Adrenal gland (tissue), 12 donors: ENCODE results near the gene RABGAP1L. TPM values are rescaled to one million over a fixed set of nuclear protein-coding genes. Genes with fewer than 3 reads are reported as not detected.
"Not testable (repeated sequence)": the region's sequence is repeated elsewhere in the genome, so short reads cannot be mapped to it uniquely, and the experiment has no call there.

Source experiments
- DNase-seq, 7 donors: peaks; one replicate each; pipeline ENCODE4 v3.0.0-alpha.2; 2019 to 2020
- H3K27ac ChIP-seq, 5 donors: fragments of 200-600 bp; sonication (generic) in 4 of 5; 1 replicate in 3 of 5; 2 replicates in 2 of 5; pipeline versions ENCODE4 v1.5.1 to v1.8.0; 2016 to 2020; ENCODE audit warnings: mild to moderate bottlenecking in 1 of 5
- H3K27me3 ChIP-seq: fragments of 200-600 bp; 2 replicates; pipeline ENCODE4 v1.8.0; 2021
- H3K36me3 ChIP-seq, 2 donors: fragments of 200-600 bp; replicated peaks in 1 of 2; 1 replicate in 1 of 2; 2 replicates in 1 of 2; pipeline versions ENCODE4 v1.5.1 to v1.8.0; 2018 to 2022
- H3K4me1 ChIP-seq, 2 donors: fragments of 200-600 bp; replicated peaks in 1 of 2; 1 replicate in 1 of 2; 2 replicates in 1 of 2; pipeline versions ENCODE4 v1.5.1 to v1.8.0; 2018 to 2021
- H3K4me3 ChIP-seq, 4 donors: fragments of 200-600 bp; sonication (generic) in 3 of 4; one replicate each; pipeline ENCODE4 v1.5.1; 2016 to 2018
- H3K9me3 ChIP-seq, 3 donors: fragments of 200-600 bp; sonication (generic) in 1 of 3; replicated peaks in 1 of 3; 1 replicate in 2 of 3; 2 replicates in 1 of 3; pipeline versions ENCODE4 v1.5.1 to v1.8.0; 2016 to 2021
- CTCF ChIP-seq, 6 experiments: fragments of 450-650 bp in 4 of 6; fragments of 200-600 bp in 2 of 6; sonication (generic) in 1 of 6; IDR thresholded peaks; 1 replicate in 5 of 6; 2 replicates in 1 of 6; pipeline versions ENCODE4 v1.5.1 to v1.8.0; 2016 to 2021; ENCODE audit warnings: antibody characterized with exemption in 6 of 6, mild to moderate bottlenecking in 2 of 6, moderate library complexity in 1 of 6
- POLR2A ChIP-seq, 2 donors: fragments of 450-650 bp; IDR thresholded peaks; one replicate each; pipeline ENCODE4 v1.6.1; 2017; ENCODE audit warnings: antibody characterized with exemption in 2 of 2, mild to moderate bottlenecking in 2 of 2, moderate library complexity in 1 of 2
- WGBS, 4 donors: extraction: QIAGEN DNeasy Blood & Tissue Kit in 2 of 4; methylation state at CpG; one replicate each; pipeline versions ENCODE4 v1.1.5 to v1.1.7; 2013 to 2017; 5-methylcytosine and 5-hydroxymethylcytosine counted together
- intact Hi-C, 2 donors: fragments of 100-400 bp; cut with DNase I; formaldehyde crosslinking; loops; one replicate each; pipeline versions ENCODE4 v1.14.1 to v1.15.0; 2022 to 2023
- polyA plus RNA-seq, 3 donors: library from polyadenylated mRNA; stranded (reverse); fragments of 200-250 nt in 2 of 3; fragments of 350-450 nt in 1 of 3; fragmentation: Illumina TruSeq in 1 of 3; extraction: RNeasy Lipid Tissue Mini Kit (QIAGEN cat#74804) in 1 of 3; gene quantifications; one replicate each; pipeline ENCODE4 v1.2.3, GENCODE V29; 2013 to 2014
- small RNA-seq, 2 donors: library from RNA; depleted of rRNA; stranded (forward); fragments of <200 nt; gene quantifications; one replicate each; pipeline ENCODE3, GENCODE V24; 2016
- total RNA-seq, 9 donors: library from RNA; depleted of rRNA in 4 of 9; stranded (reverse); fragments of >200 nt in 4 of 9; fragments of 120-200 nt in 1 of 9; fragmentation: NEBNext Ultra II Directional in 1 of 9; extraction: Animal tissue kit (Norgen Biotek cat#: 25700) in 1 of 9; gene quantifications; one replicate each; pipeline versions ENCODE4 v1.1.0 to v1.2.4, GENCODE V29; 2013 to 2023
- donor health status: healthy with polysubstance abuse.
- donor health status: Bipolar disorder and iron deficiency.
- donor health status: DM: yes; HTN: yes; CAD: no.
- donor health status: DM: no; HTN: no; CAD: no.
- donor health status: DM: no; HTN: no; CAD: no.
- donor health status: DM: yes; HTN: yes; CAD: no.

Gene RABGAP1L
- total and polyA plus RNA-seq, 12 donors, result 10.4 to 29.9 (median 19.7) TPM

- Histone ChIP-seq H3K4me3 (no peak overlapping the region), H3K9me3 (no peaks in the 10 kb centered on the region), H3K4me1 (no peaks in the 10 kb centered on the region), H3K27me3 (no peaks in the 10 kb centered on the region), H3K27ac (no peak overlapping the region), H3K36me3 (no peaks in the 10 kb centered on the region)
- intact Hi-C loops, result no loop called here
- no peak for DNase-seq
- 65 to 82% (median 75%) methylated on average over 4 of the region's 4 CpGs for WGBS, 4 donors
- TF ChIP-seq CTCF (IDR thresholded peaks at IDR 0.05), result no peak
- TF ChIP-seq POLR2A (IDR thresholded peaks at IDR 0.05), result no peak
These were observed 881.1 kb downstream of the RABGAP1L start for GRCh38 chr1:175040324-175040879.

DNA sequence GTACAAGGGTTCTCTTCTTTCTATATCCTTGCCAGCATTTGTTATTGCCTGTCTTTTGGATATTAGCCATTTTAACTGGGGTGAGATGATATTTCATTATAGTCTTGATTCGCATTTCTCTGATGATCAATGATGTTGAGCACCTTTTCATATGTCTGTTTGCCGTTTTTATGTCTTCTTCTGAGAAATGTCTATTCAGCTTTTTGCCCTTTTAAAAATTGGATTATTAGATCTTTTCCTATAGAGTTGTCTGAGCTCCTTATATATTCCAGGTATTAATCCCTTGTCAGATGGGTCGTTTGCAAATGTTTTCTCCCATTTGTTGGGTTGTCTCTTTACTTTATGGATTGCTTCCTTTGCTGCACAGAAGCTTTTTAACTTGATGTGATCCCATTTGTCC, 883.3 kb downstream of the RABGAP1L start:
- no peak overlapping the region for H3K4me3 ChIP-seq
- no peak for DNase-seq
- H3K36me3 ChIP-seq, result no peaks in the 10 kb centered on the region
- TF ChIP-seq POLR2A (IDR thresholded peaks at IDR 0.05) (no peak), CTCF (IDR thresholded peaks at IDR 0.05) (no peak)
- no peaks in the 10 kb centered on the region for H3K4me1 ChIP-seq
- H3K27me3 ChIP-seq, result peaks cover 3% of the 10 kb centered on the region
- H3K9me3 ChIP-seq, result no peaks in the 10 kb centered on the region
- intact Hi-C loops, result no loop called here
- H3K27ac ChIP-seq, result no peak overlapping the region
- WGBS, 4 donors, result 54 to 70% (median 61%) methylated on average over 3 of the region's 3 CpGs

DNA sequence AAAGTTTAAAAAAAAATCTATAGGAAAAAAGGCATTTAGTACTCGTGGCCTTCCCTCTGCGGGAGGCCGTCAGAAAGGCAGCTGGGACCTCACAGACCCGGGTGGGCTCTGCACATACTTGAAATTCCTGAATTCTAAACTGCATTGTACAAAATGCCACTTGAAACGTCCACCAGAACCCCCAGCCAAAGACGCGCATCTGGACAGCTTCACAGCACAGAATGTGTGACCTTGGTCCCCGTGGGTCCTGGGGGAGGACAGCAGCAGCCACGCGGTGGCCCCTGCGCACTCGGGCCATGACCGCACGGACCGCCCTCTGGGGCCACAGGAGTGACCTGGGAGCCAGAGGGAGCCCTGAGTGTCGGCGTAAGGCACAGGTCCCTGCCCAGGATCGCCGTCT, 884.5 kb downstream of the RABGAP1L start:
- TF ChIP-seq POLR2A (IDR thresholded peaks at IDR 0.05) (no peak), CTCF (IDR thresholded peaks at IDR 0.05) (no peak)
- Histone ChIP-seq H3K4me1 (no peaks in the 10 kb centered on the region), H3K27ac (no peak overlapping the region), H3K4me3 (no peak overlapping the region), H3K9me3 (no peaks in the 10 kb centered on the region), H3K27me3 (peaks cover 5% of the 10 kb centered on the region), H3K36me3 (no peaks in the 10 kb centered on the region)
- no peak for DNase-seq
- intact Hi-C loops, result no loop called here
- 35 to 52% (median 41%) methylated on average over 10 to 19 of the region's 19 CpGs for WGBS, 4 donors

- H3K4me1 ChIP-seq, H3K36me3 ChIP-seq, H3K27me3 ChIP-seq, DNase-seq, H3K9me3 ChIP-seq, H3K27ac ChIP-seq, H3K4me3 ChIP-seq, intact Hi-C loops: not testable (repeated sequence)
- WGBS, 4 donors, result 85 to 90% (median 88%) methylated on average over 18 of the region's 18 CpGs
These were observed 885.3 kb downstream of the RABGAP1L start for GRCh38 chr1:175044591-175044990.

Small RNAs within 50 kb of the gene (small RNA-seq; reads per million reads assigned to genes)
- gene BANF1P4 (0 reads per million in 2 donors), gene RF00019 (0 reads per million in 2 donors), gene RNU6-307P (0 reads per million in 2 donors)

Other genes with a start within 250 kb of the RABGAP1L start
- gene SERPINC1, start 242.2 kb upstream of the RABGAP1L start, total RNA-seq, result 1 to 10 TPM in 2 of 9 donors, under 1 TPM in 4, not detected in 3; 0.19 to 1.2 (median 0.66) TPM
- gene SERPINC1, start 242.2 kb upstream of the RABGAP1L start, polyA plus RNA-seq, result under 1 TPM in 2 of 3 donors, not detected in 1; 0.40 to 0.49 TPM
- gene RC3H1, start 137.2 kb upstream of the RABGAP1L start, total RNA-seq, result 10 to 100 TPM; 19.3 to 36.2 (median 25.0) TPM
- gene RC3H1, start 137.2 kb upstream of the RABGAP1L start, polyA plus RNA-seq, result 10 to 100 TPM in 1 of 3 donors, 1 to 10 TPM in 2; 3.6 to 12.1 (median 6.7) TPM